NT2/D1 (cell line): Measurements from ENCODE around the gene ZC3H13.

ENCODE experiments used
- YY1 ChIP-seq: IDR thresholded peaks from 2 replicates; pipeline ENCODE4 v1.6.1; 2011; ENCODE audit not compliant: insufficient read length, insufficient read depth
- ZNF274 ChIP-seq: IDR thresholded peaks from 2 replicates; pipeline ENCODE4 v1.6.1; 2011; ENCODE audit warnings: mild to moderate bottlenecking, low read depth, low read length

DNA sequence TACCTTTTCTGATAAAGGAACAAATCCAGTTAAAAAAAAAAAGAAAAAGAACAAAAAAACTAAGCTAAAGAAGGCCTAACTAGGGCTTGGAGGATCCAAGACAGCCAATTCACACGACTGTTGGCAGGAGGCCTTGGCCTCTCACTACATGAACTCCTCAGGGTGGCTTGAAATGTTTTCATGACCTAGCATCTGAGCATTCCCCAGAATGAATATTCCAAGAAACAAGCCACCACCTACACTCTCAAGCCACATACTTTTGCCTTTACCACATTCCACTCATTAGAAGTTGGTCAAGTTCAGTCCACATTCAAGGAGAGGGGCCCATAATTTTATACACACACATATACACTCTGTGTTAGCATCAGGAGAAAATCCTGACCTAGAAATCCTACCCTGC is 103.4 kb downstream of the ZC3H13 start:
- no peak for TF ChIP-seq ZNF274
- TF ChIP-seq YY1: no peak
